ENCODE measurements around the gene SIGLEC1.

The SIGLEC1 gene

GRCh38 chr20:3744806-3745685, 32.6 kb upstream of the SIGLEC1 start:
- DNase-seq (ENCODE audit: low spot score): peak; percentile 96

GRCh38 chr20:3744037-3744436, 31.6 kb upstream of the SIGLEC1 start:
- no peak for DNase-seq (ENCODE audit: low spot score)

GRCh38 chr20:3743251-3743650, 30.9 kb upstream of the SIGLEC1 start:
- DNase-seq (ENCODE audit: low spot score): no peak

- DNase-seq (ENCODE audit: low spot score): no peak
Measured at GRCh38 chr20:3741836-3742458, 29.5 kb upstream of the SIGLEC1 start.

GRCh38 chr20:3740615-3741301, 28.4 kb upstream of the SIGLEC1 start:
- DNase-seq (ENCODE audit: low spot score): no peak

- no peak for DNase-seq (ENCODE audit: low spot score)
Measured at GRCh38 chr20:3739926-3740451, 27.6 kb upstream of the SIGLEC1 start.

- no peak for DNase-seq (ENCODE audit: low spot score)
Measured at GRCh38 chr20:3739054-3739925, 26.9 kb upstream of the SIGLEC1 start.

GRCh38 chr20:3738111-3739053, 26.0 kb upstream of the SIGLEC1 start:
- no peak for DNase-seq (ENCODE audit: low spot score)

GRCh38 chr20:3735768-3736167, 23.4 kb upstream of the SIGLEC1 start:
- DNase-seq (ENCODE audit: low spot score): no peak

GRCh38 chr20:3734111-3734843, 21.9 kb upstream of the SIGLEC1 start:
- no peak for DNase-seq (ENCODE audit: low spot score)

GRCh38 chr20:3733119-3733995, 21.0 kb upstream of the SIGLEC1 start:
- no peak for DNase-seq (ENCODE audit: low spot score)

GRCh38 chr20:3732327-3733118, 20.1 kb upstream of the SIGLEC1 start, which contains the start of gene HSPA12B:
Gene HSPA12B, plus strand, starts transcription at chr20:3732685. Its CDS starts 5,990 bp downstream, at chr20:3738675.
- peak; percentile 94 for DNase-seq (ENCODE audit: low spot score)

GRCh38 chr20:3731944-3732326, 19.5 kb upstream of the SIGLEC1 start:
- DNase-seq (ENCODE audit: low spot score): peak; percentile 45

GRCh38 chr20:3730803-3731672, 18.6 kb upstream of the SIGLEC1 start:
- DNase-seq (ENCODE audit: low spot score): no peak

GRCh38 chr20:3729811-3730540, 17.6 kb upstream of the SIGLEC1 start:
- DNase-seq (ENCODE audit: low spot score): no peak

GRCh38 chr20:3729378-3729777, 17.0 kb upstream of the SIGLEC1 start:
- DNase-seq (ENCODE audit: low spot score): no peak

Data from iPS-NIHi11 (cell line).